Activated CD4-positive, alpha-beta T cell treated with anti-CD3 and anti-CD28 coated beads, Interleukin-2, amount 50 U/mL, for 16 hours (primary cell): Measurements from ENCODE around the gene FOCAD.
A peak's percentile ranks its signal among the peaks of the same experiment; 100 is the strongest.

ENCODE experiments used
- DNase-seq: peaks from one replicate; pipeline ENCODE4 v3.0.0-alpha.2; 2020

The FOCAD gene

GRCh38 chr9:21031091-21031807, 347.2 kb downstream of the FOCAD start, which contains the start of gene HACD4:
HACD4 (minus strand) TSS chr9:21031640; CDS start chr9:21031590, 50 bp downstream.
- peak; percentile 79 for DNase-seq

DNA sequence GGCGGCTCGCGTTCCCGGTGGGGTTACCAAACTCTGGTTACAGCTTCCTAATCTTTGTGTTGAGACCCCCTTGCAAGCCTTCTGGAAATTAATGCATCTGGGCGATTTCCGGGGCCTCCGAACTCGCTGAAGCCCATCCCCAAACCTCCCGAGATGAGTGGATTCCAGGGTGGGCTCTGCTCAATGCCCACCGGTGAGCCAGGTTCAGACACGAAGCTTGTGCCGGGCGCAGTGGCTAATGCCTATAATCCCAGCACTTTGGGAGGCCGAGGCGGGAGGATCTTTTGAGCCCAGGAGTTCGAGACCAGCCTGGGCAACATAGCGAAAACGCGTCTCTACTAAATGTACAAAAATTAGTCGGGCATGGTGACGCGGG, 347.7 kb downstream of the FOCAD start:
- DNase-seq: no peak

DNA sequence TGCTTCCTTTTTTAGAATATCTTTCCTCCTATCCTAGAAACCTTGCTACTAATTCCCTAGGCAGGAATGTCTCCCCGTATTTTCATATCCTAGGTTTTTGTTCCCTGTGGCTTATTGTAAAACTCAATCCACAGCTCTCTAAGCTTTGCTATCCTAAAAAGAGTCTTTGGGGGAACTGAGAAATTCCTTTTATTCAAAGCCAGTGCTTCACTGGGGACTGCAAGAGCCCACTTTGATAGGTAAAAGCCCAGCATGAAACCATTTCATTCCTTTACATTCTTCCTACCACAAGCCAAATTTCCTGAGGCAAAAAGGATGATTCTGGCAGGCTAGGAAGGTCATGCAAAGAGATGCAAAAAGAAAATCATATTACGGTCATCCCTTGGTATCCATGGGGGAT, 353.2 kb downstream of the FOCAD start:
- no peak for DNase-seq

- no peak for DNase-seq
Measured at GRCh38 chr9:21039302-21039701, 355.2 kb downstream of the FOCAD start.

- no peak for DNase-seq
Measured at GRCh38 chr9:21042466-21042865, 358.4 kb downstream of the FOCAD start.

DNA sequence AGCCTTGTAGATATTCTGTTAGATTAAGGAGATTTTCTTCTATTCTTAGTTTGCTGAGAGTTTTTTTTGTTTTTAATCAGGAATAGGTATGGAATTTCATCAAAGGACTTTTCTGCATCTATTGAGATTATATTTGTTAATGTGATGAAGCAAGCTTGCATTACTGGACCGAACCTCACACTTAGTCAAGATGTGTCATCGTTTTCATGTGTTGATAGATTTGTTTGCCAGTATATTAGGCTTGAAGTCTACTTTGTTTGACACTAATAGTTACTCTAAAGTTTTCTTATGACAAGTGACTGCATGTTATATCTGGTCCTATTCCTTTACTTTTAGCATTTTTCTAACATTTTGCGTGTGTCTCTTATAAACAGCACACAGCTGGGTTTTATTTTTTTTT, 359.8 kb downstream of the FOCAD start:
- no peak for DNase-seq
